ENCODE results near the gene RTN4.
"Not testable (repeated sequence)": the region's sequence is repeated elsewhere in the genome, so short reads cannot be mapped to it uniquely, and the experiment has no call there.

Gene RTN4

DNA sequence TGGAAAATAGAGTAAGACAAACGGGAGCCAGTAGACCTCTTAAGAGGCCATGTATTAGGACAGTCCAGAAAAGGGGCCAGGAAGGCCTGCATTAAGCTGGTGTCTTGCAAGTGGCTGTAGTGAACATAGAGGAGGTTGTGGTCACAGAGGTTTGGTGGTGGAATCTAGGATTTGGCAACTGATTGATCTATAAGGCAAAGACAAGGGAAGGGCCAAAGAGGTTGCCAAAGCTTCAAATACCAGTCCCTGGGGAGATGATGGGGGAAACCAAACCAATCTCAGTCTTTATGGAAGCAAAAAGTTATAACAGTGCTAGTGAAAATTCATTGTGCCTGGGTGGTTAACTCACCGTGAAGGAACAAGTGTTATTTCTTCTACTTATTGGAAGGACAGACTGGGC lies 28.7 kb upstream of the RTN4 start:
- Histone ChIP-seq H4K20me1 (ENCODE audit: insufficient read depth, low read length) (no peaks in the 10 kb centered on the region), H3K79me2 (ENCODE audit: insufficient read depth, low read length) (no peaks in the 10 kb centered on the region), H3K4me2 (ENCODE audit: insufficient read depth, low read length) (no peak overlapping the region), H3K9ac (ENCODE audit: low read depth, low read length) (no peak overlapping the region), H3K4me1 (ENCODE audit: insufficient read depth, low read length) (no peaks in the 10 kb centered on the region), H3K4me3 (ENCODE audit: low read depth in 1 of 2, low read length in 2 of 2) (no peak overlapping the region), H3K27me3 (ENCODE audit: insufficient read depth, low read length, poor library complexity) (no peaks in the 10 kb centered on the region), H3K36me3 (ENCODE audit: insufficient read depth, low read length) (no peaks in the 10 kb centered on the region), H2AFZ (ENCODE audit: low read depth, low read length) (no peak overlapping the region), H3K9me3 (ENCODE audit: insufficient read depth, low read length, severe bottlenecking) (peaks cover 6% of the 10 kb centered on the region), H3K27ac (ENCODE audit: low read length) (no peak overlapping the region)
- TF ChIP-seq, protein P1, sequence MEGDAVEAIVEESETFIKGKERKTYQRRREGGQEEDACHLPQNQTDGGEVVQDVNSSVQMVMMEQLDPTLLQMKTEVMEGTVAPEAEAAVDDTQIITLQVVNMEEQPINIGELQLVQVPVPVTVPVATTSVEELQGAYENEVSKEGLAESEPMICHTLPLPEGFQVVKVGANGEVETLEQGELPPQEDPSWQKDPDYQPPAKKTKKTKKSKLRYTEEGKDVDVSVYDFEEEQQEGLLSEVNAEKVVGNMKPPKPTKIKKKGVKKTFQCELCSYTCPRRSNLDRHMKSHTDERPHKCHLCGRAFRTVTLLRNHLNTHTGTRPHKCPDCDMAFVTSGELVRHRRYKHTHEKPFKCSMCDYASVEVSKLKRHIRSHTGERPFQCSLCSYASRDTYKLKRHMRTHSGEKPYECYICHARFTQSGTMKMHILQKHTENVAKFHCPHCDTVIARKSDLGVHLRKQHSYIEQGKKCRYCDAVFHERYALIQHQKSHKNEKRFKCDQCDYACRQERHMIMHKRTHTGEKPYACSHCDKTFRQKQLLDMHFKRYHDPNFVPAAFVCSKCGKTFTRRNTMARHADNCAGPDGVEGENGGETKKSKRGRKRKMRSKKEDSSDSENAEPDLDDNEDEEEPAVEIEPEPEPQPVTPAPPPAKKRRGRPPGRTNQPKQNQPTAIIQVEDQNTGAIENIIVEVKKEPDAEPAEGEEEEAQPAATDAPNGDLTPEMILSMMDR (IDR thresholded peaks at IDR 0.05; ENCODE audit: borderline replicate concordance, extremely low read depth, low read length, poor library complexity, severe bottlenecking) = no peak
- no peak for TF ChIP-seq EZH2 (IDR thresholded peaks at IDR 0.05; ENCODE audit: borderline replicate concordance, low read depth, low read length, severe bottlenecking)
- no peak for DNase-seq
- ATAC-seq (ENCODE audit: insufficient read depth, low read depth) = no peak

DNA sequence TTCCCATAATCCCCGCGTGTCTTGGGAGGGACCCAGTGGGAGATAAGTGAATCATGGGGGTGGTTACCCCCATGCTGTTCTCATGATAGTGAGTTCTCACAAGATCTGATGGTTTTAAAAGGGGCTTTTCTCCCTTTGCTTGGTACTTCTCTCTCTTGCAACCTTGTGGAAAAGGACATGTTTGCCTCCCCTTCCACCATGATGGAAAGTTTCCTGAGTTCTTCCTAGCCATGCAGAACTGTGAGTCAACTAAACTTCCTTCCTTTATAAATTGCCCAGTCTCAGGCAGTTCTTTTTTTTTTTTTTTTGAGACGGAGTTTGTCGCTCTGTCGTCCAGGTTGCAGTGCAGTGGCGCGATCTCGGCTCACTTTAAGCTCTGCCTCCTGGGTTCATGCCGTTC lies 26.5 kb upstream of the RTN4 start:
- Histone ChIP-seq H3K4me3 (ENCODE audit: low read depth in 1 of 2, low read length in 2 of 2) (no peak overlapping the region), H3K36me3 (ENCODE audit: insufficient read depth, low read length) (no peaks in the 10 kb centered on the region), H3K9ac (ENCODE audit: low read depth, low read length) (no peak overlapping the region), H3K4me2 (ENCODE audit: insufficient read depth, low read length) (no peak overlapping the region), H2AFZ (ENCODE audit: low read depth, low read length) (no peak overlapping the region), H4K20me1 (ENCODE audit: insufficient read depth, low read length) (no peaks in the 10 kb centered on the region), H3K4me1 (ENCODE audit: insufficient read depth, low read length) (no peaks in the 10 kb centered on the region), H3K27ac (ENCODE audit: low read length) (no peak overlapping the region), H3K27me3 (ENCODE audit: insufficient read depth, low read length, poor library complexity) (no peaks in the 10 kb centered on the region), H3K9me3 (ENCODE audit: insufficient read depth, low read length, severe bottlenecking) (peaks cover 6% of the 10 kb centered on the region), H3K79me2 (ENCODE audit: insufficient read depth, low read length) (no peaks in the 10 kb centered on the region)
- ATAC-seq (ENCODE audit: insufficient read depth, low read depth) (no peak), DNase-seq (no peak)
- TF ChIP-seq EZH2 (IDR thresholded peaks at IDR 0.05; ENCODE audit: borderline replicate concordance, low read depth, low read length, severe bottlenecking) = no peak
- TF ChIP-seq, protein P1 (IDR thresholded peaks at IDR 0.05; ENCODE audit: borderline replicate concordance, extremely low read depth, low read length, poor library complexity, severe bottlenecking) = no peak

DNA sequence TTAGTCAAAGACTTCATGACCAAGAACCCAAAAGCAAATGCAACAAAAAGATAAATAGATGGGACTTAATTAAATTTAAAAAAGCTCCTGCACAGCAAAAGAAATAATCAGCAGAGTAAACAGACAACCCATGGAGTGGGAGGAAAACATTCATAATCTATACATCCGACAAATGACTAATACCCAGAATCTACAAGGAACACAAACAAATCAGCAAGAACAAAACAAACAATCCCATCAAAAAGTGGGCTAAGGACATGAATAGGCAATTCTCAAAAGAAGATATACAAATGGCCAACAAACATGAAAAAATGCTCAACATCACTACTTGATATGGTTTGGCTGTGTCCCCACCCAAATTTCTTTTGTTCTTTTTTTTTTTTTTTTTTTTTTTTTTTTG lies 25.8 kb upstream of the RTN4 start:
- not testable (repeated sequence) for H3K9ac ChIP-seq (ENCODE audit: low read depth, low read length); ATAC-seq (ENCODE audit: insufficient read depth, low read depth); H3K27me3 ChIP-seq (ENCODE audit: insufficient read depth, low read length, poor library complexity); H3K4me1 ChIP-seq (ENCODE audit: insufficient read depth, low read length); H2AFZ ChIP-seq (ENCODE audit: low read depth, low read length); H3K79me2 ChIP-seq (ENCODE audit: insufficient read depth, low read length); H3K36me3 ChIP-seq (ENCODE audit: insufficient read depth, low read length); H3K4me2 ChIP-seq (ENCODE audit: insufficient read depth, low read length); H3K4me3 ChIP-seq (ENCODE audit: low read depth in 1 of 2, low read length in 2 of 2); H3K27ac ChIP-seq (ENCODE audit: low read length); DNase-seq; H4K20me1 ChIP-seq (ENCODE audit: insufficient read depth, low read length); H3K9me3 ChIP-seq (ENCODE audit: insufficient read depth, low read length, severe bottlenecking)

DNA sequence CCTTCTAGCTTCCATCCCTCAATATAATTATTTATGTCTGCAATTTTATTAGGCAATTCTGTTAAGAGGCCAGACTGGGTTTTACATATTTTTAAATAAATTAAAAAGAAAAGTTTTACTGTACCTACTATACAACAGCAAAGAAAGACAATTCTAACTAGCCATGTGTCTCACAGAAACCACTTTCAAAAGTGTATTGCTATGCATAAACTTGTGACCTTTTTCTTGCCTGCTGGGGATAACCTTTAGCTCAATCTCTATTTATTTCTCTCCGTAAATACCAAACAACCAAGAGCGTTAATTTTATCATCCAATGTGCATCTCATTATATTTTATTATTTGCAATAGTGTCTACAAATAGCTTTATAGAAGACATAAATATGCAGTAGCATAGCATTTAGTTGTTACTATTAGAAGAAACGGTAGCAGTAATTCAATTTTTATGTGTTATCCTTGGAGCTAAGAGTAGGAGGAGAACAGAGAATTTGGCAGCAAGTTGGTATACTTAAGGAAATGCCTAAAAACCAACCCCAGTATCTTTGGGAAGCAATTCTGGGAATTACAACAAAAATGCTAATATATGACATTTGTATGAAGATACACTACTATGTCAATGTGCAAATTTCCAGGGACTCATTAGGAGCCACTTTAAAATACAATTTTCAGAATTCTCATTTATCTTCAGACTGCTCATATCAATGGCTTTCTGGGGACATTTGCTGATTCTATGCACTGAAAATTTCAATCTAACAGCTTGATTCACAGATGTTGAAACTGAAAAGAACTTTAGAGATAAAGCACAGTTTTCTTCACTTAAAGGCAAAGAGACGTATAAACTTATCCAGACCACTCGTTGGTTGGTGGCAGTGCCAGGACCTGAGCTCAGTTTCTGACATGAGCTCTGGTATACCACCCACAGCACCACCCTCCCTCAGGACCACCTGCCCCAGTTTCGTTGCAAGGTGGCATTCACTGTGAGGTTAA lies 23.0 kb upstream of the RTN4 start:
- Histone ChIP-seq H2AFZ (ENCODE audit: low read depth, low read length) (no peak overlapping the region), H3K79me2 (ENCODE audit: insufficient read depth, low read length) (no peaks in the 10 kb centered on the region), H3K4me2 (ENCODE audit: insufficient read depth, low read length) (no peak overlapping the region), H3K27me3 (ENCODE audit: insufficient read depth, low read length, poor library complexity) (no peaks in the 10 kb centered on the region), H3K4me1 (ENCODE audit: insufficient read depth, low read length) (no peaks in the 10 kb centered on the region), H3K9me3 (ENCODE audit: insufficient read depth, low read length, severe bottlenecking) (no peaks in the 10 kb centered on the region), H4K20me1 (ENCODE audit: insufficient read depth, low read length) (no peaks in the 10 kb centered on the region), H3K27ac (ENCODE audit: low read length) (no peak overlapping the region), H3K9ac (ENCODE audit: low read depth, low read length) (no peak overlapping the region), H3K36me3 (ENCODE audit: insufficient read depth, low read length) (no peaks in the 10 kb centered on the region), H3K4me3 (ENCODE audit: low read depth in 1 of 2, low read length in 2 of 2) (no peak overlapping the region)
- ATAC-seq (ENCODE audit: insufficient read depth, low read depth) (no peak), DNase-seq (no peak)
- TF ChIP-seq, protein P1 (IDR thresholded peaks at IDR 0.05; ENCODE audit: borderline replicate concordance, extremely low read depth, low read length, poor library complexity, severe bottlenecking) = no peak
